ENCODE measurements around the gene BMAL2.

BMAL2 gene

GRCh38 chr12:27319848-27320247 is 12.8 kb upstream of the BMAL2 start:
- no peak for DNase-seq (ENCODE audit: low read depth in 1 of 2, low spot score in 1 of 2)

- DNase-seq (ENCODE audit: low read depth in 1 of 2, low spot score in 1 of 2) = no peak
These were observed 8.1 kb upstream of the BMAL2 start for GRCh38 chr12:27324530-27324929.

GRCh38 chr12:27330846-27331245 is 1.8 kb upstream of the BMAL2 start:
- no peak for DNase-seq (ENCODE audit: low read depth in 1 of 2, low spot score in 1 of 2)

GRCh38 chr12:27331291-27331926 is 1.2 kb upstream of the BMAL2 start:
- DNase-seq (ENCODE audit: low read depth in 1 of 2, low spot score in 1 of 2) = peak in 1 of 2 donors; percentile 30

GRCh38 chr12:27331927-27332324 is 710 bp upstream of the BMAL2 start:
- no peak for DNase-seq (ENCODE audit: low read depth in 1 of 2, low spot score in 1 of 2)

GRCh38 chr12:27332407-27332713 is 276 bp upstream of the BMAL2 start:
- no peak for DNase-seq (ENCODE audit: low read depth in 1 of 2, low spot score in 1 of 2)

GRCh38 chr12:27333403-27334009 is 870 bp downstream of the BMAL2 start:
- DNase-seq (ENCODE audit: low read depth in 1 of 2, low spot score in 1 of 2) = peak in 1 of 2 donors; percentile 17

GRCh38 chr12:27334042-27334720 is 1.5 kb downstream of the BMAL2 start:
- DNase-seq (ENCODE audit: low read depth in 1 of 2, low spot score in 1 of 2) = no peak

GRCh38 chr12:27334721-27335082 is 2.1 kb downstream of the BMAL2 start:
- DNase-seq (ENCODE audit: low read depth in 1 of 2, low spot score in 1 of 2) = no peak

- DNase-seq (ENCODE audit: low read depth in 1 of 2, low spot score in 1 of 2) = no peak
These were observed 3.0 kb downstream of the BMAL2 start for GRCh38 chr12:27335364-27336281.

GRCh38 chr12:27336282-27336653 is 3.6 kb downstream of the BMAL2 start:
- no peak for DNase-seq (ENCODE audit: low read depth in 1 of 2, low spot score in 1 of 2)

GRCh38 chr12:27337376-27337775 is 4.7 kb downstream of the BMAL2 start:
- no peak for DNase-seq (ENCODE audit: low read depth in 1 of 2, low spot score in 1 of 2)

- DNase-seq (ENCODE audit: low read depth in 1 of 2, low spot score in 1 of 2) = no peak
These were observed 5.8 kb downstream of the BMAL2 start for GRCh38 chr12:27338473-27338872.

- DNase-seq (ENCODE audit: low read depth in 1 of 2, low spot score in 1 of 2) = no peak
These were observed 8.3 kb downstream of the BMAL2 start for GRCh38 chr12:27340971-27341370.

GRCh38 chr12:27342536-27342935 is 9.9 kb downstream of the BMAL2 start:
- DNase-seq (ENCODE audit: low read depth in 1 of 2, low spot score in 1 of 2) = no peak

- no peak for DNase-seq (ENCODE audit: low read depth in 1 of 2, low spot score in 1 of 2)
These were observed 10.8 kb downstream of the BMAL2 start for GRCh38 chr12:27343255-27344000.

- no peak for DNase-seq (ENCODE audit: low read depth in 1 of 2, low spot score in 1 of 2)
These were observed 11.6 kb downstream of the BMAL2 start for GRCh38 chr12:27344246-27344645.

GRCh38 chr12:27344760-27345159 is 12.1 kb downstream of the BMAL2 start:
- no peak for DNase-seq (ENCODE audit: low read depth in 1 of 2, low spot score in 1 of 2)

- no peak for DNase-seq (ENCODE audit: low read depth in 1 of 2, low spot score in 1 of 2)
These were observed 12.7 kb downstream of the BMAL2 start for GRCh38 chr12:27345376-27345775.

GRCh38 chr12:27347779-27348178 is 15.1 kb downstream of the BMAL2 start:
- no peak for DNase-seq (ENCODE audit: low read depth in 1 of 2, low spot score in 1 of 2)

GRCh38 chr12:27351476-27351875 is 18.8 kb downstream of the BMAL2 start:
- no peak for DNase-seq (ENCODE audit: low read depth in 1 of 2, low spot score in 1 of 2)
